Measurements from ENCODE around the gene DMD. TPM values are rescaled to one million over a fixed set of nuclear protein-coding genes. Genes with fewer than 3 reads are reported as not detected.
A peak's percentile ranks its signal among the peaks of the same experiment; 100 is the strongest.
"Not testable (repeated sequence)": the region's sequence is repeated elsewhere in the genome, so short reads cannot be mapped to it uniquely, and the experiment has no call there.

DMD gene
- polyA plus RNA-seq, 1 donor from 2014 or later: 3.1 TPM

GRCh38 chrX:31600823-31601222, 1610.5 kb downstream of the DMD start:
- Mint-ChIP-seq H3K36me3 (no peaks in the 10 kb centered on the region), H3K4me1 (no peaks in the 10 kb centered on the region), H3K27me3 (no peaks in the 10 kb centered on the region), H3K9me3 (no peaks in the 10 kb centered on the region), H3K27ac (no peak overlapping the region), H3K4me3 (no peak overlapping the region)

DNA sequence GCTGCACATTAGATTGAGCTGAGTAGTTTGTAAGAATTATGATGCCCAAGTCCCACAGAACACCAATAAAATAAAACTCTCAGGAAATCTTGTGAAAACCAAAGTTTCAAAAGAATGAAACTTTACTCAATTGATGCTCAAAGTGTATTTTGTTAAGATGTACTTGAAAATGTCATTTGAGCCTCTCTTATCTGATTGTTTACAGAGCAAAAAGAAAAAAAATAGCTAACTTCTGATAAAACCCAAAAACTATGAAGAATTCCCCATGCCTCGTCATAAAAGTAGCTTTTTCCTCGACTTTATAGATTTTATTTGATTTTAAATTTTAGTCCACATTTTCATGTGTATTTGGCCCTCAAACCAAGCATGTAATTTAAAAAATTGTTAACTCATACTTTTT, 1618.0 kb downstream of the DMD start:
- Mint-ChIP-seq H3K27me3 (no peaks in the 10 kb centered on the region), H3K9me3 (peaks cover 0 to 3% (median under 1%) of the 10 kb centered on the region in 3 donors), H3K4me3 (no peak overlapping the region), H3K36me3 (no peaks in the 10 kb centered on the region), H3K27ac (no peak overlapping the region), H3K4me1 (no peaks in the 10 kb centered on the region)

DNA sequence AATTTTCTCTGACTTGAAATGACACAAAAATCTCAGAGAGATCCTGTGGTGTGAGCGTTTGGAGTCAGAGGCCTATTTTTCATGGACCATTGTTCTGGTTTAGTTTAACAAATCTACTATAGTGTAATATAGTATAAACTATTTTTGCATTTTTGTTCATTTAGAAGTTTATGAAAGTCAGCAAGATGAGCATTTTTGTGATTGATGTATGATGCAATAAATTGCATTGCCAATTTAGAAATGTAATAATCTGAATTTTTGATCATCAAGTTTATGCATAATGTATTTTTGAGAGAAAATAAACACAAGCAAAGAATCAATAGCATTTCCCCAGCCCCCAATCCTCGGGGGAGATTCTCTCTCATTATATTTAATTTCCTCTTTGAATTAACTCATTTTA, 1620.0 kb downstream of the DMD start:
- H3K27me3 Mint-ChIP-seq: no peaks in the 10 kb centered on the region
- no peaks in the 10 kb centered on the region for H3K4me1 Mint-ChIP-seq
- H3K36me3 Mint-ChIP-seq: no peaks in the 10 kb centered on the region
- H3K27ac Mint-ChIP-seq: no peak overlapping the region
- peaks cover 0 to 4% (median 3%) of the 10 kb centered on the region in 3 donors for H3K9me3 Mint-ChIP-seq
- no peak overlapping the region for H3K4me3 Mint-ChIP-seq

DNA sequence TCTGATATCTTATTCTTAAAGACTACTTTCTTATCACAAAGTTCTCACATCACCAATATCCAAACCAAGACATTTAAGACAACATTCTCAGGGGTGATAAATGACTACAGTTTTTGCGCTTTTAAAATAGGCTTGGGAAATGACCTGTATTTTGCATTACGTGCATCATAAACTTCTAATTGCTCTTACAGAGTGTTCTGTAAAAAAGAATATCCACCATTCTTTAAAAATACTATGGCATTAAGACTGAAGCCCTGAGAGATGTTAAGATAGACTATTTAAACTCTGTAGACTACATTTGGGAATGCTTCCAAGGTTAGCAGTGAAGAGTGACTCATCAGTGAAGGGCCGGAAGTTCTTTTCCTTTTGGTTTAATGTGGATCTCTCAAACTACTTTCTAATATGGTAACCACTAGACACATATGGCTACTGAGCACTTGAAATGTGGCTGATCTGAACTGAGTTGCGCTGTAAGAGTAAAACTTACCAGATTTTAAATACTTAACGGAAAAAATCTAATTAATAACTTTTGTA, 1620.7 kb downstream of the DMD start:
- no peak overlapping the region for H3K27ac Mint-ChIP-seq
- H3K9me3 Mint-ChIP-seq: peaks cover 0 to 4% (median 3%) of the 10 kb centered on the region in 3 donors
- no peaks in the 10 kb centered on the region for H3K36me3 Mint-ChIP-seq
- no peak overlapping the region for H3K4me3 Mint-ChIP-seq
- no peaks in the 10 kb centered on the region for H3K27me3 Mint-ChIP-seq
- H3K4me1 Mint-ChIP-seq: no peaks in the 10 kb centered on the region

GRCh38 chrX:31589503-31589902, 1621.8 kb downstream of the DMD start:
- peaks cover 0 to 5% (median 5%) of the 10 kb centered on the region in 3 donors for H3K9me3 Mint-ChIP-seq
- no peak overlapping the region for H3K4me3 Mint-ChIP-seq
- H3K4me1 Mint-ChIP-seq: no peaks in the 10 kb centered on the region
- no peaks in the 10 kb centered on the region for H3K27me3 Mint-ChIP-seq
- H3K36me3 Mint-ChIP-seq: no peaks in the 10 kb centered on the region
- H3K27ac Mint-ChIP-seq: no peak overlapping the region

DNA sequence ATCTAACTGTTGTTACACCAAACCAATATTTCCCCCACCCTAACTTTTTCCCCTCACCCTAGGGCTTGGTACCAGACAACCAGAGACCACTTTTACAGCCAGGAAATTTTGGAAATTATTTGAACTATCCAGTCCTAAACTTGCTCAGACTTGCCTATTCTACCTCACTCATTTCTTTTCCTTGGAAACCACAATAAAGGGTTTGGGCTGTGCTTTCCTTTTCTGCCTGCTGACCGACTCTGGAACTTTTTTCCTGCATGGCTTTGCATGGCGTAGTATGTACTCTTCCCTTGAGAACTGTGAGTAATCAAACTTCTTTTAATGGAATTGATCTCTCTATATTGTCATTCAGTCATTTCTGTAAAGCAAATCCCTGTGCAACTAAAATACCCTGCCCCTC, 1623.0 kb downstream of the DMD start:
- Mint-ChIP-seq H3K36me3 (no peaks in the 10 kb centered on the region), H3K4me1 (no peaks in the 10 kb centered on the region), H3K9me3 (peaks cover 0 to 7% (median 5%) of the 10 kb centered on the region in 3 donors), H3K27me3 (no peaks in the 10 kb centered on the region), H3K27ac (no peak overlapping the region), H3K4me3 (no peak overlapping the region)

DNA sequence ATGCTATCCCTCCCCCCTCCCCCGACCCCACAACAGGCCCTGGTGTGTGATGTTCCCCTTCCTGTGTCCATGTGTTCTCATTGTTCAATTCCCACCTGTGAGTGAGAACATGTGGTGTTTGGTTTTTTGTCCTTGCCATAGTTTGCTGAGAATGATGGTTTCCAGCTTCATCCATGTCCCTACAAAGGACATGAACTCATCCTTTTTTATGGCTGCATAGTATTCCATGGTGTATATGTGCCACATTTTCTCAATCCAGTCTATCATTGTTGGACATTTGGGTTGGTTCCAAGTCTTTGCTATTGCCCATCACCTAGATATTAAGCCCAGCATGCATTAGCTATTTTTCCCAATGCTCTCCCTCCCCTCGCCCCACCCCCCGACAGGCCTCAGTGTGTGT, 1627.5 kb downstream of the DMD start:
- H3K4me3 Mint-ChIP-seq, H3K27me3 Mint-ChIP-seq, H3K27ac Mint-ChIP-seq, H3K4me1 Mint-ChIP-seq, H3K9me3 Mint-ChIP-seq, H3K36me3 Mint-ChIP-seq: not testable (repeated sequence)

DNA sequence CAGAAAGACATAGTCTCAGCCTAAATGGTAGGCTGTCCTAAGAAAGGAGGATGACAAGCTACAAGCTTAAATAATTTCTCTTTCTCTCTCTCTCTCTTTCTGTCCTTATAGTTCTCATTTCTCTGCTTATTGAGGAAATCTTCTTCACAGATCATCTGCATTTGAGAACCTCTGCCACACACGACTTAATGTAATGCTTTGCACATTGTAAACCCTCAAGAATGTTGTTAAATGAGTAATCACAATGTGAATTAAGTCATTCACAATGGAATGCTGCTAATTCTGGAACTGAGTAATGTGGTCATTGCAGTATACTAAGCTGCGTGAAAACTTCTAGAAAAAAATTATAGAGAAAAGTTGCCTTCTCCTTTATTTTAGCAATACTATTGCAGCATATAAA, 1630.6 kb downstream of the DMD start:
- no peaks in the 10 kb centered on the region for H3K36me3 Mint-ChIP-seq
- no peak overlapping the region for H3K4me3 Mint-ChIP-seq
- H3K4me1 Mint-ChIP-seq: no peaks in the 10 kb centered on the region
- H3K27me3 Mint-ChIP-seq: no peaks in the 10 kb centered on the region
- H3K9me3 Mint-ChIP-seq: peaks cover 0 to 4% (median 1%) of the 10 kb centered on the region in 3 donors
- no peak overlapping the region for H3K27ac Mint-ChIP-seq

DNA sequence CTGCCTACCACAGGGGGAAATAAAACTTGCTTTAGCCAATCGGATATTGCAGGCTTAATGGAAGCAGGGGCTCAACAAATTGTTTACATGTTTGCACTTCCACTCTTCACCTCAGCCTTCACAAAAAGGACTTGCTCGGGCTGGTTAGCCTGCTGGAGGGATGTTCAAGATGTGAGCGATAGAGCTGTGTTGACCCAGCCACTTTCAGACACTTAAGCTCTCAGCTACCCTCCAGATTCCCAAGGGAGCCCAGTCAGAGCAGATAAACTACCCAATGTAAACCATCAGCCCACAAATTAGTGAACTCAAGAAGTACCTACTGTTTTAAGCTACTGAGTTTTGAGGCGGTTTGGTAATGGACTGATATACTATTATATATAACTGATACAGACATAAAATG, 1631.1 kb downstream of the DMD start:
- no peak overlapping the region for H3K27ac Mint-ChIP-seq
- no peak overlapping the region for H3K4me3 Mint-ChIP-seq
- peaks cover 0 to 4% (median 0%) of the 10 kb centered on the region in 3 donors for H3K9me3 Mint-ChIP-seq
- no peaks in the 10 kb centered on the region for H3K27me3 Mint-ChIP-seq
- H3K36me3 Mint-ChIP-seq: no peaks in the 10 kb centered on the region
- H3K4me1 Mint-ChIP-seq: no peaks in the 10 kb centered on the region

DNA sequence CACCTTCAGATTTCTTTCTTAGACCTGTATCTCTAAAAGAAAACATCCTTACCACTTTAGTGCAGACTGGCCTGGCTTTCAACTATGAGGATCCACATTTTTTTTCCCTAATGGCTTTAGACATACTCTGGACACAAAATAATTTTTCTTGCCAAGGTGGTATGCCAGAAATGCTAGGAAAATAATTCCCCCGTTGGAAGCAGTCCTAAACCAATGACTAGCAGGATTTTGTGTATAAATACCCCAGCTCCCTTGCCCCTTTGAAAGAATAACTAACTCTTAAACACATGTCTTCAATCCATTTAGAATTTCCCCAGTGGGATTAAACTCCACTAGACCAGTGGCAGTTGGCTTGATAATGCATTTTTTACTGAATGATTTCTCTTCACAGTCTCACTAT, 1639.0 kb downstream of the DMD start:
- H3K27ac Mint-ChIP-seq: peak overlapping the region in 1 of 3 donors; percentile 13
- no peak overlapping the region for H3K4me3 Mint-ChIP-seq
- no peaks in the 10 kb centered on the region for H3K36me3 Mint-ChIP-seq
- no peaks in the 10 kb centered on the region for H3K4me1 Mint-ChIP-seq
- no peaks in the 10 kb centered on the region for H3K9me3 Mint-ChIP-seq
- H3K27me3 Mint-ChIP-seq: no peaks in the 10 kb centered on the region

DNA sequence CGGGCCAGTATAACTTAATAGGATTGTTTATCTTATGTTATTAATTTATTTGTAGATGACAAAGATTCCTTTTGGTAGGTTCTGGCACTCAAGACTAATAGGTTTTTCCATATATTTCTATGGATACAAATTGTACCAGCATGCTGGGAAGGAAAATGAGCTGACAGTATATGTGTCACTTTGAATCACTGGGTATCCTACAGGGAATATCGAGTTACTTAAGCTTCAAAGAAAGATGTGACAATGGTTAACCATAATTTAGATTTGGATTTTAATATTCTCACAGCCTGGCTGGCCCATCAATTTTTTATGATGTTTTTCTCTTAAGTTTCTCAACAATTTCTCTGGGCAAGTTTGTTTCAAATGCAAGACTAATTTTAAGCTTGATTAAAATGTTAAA, 1640.7 kb downstream of the DMD start:
- no peaks in the 10 kb centered on the region for H3K9me3 Mint-ChIP-seq
- no peak overlapping the region for H3K27ac Mint-ChIP-seq
- no peaks in the 10 kb centered on the region for H3K27me3 Mint-ChIP-seq
- no peaks in the 10 kb centered on the region for H3K36me3 Mint-ChIP-seq
- no peak overlapping the region for H3K4me3 Mint-ChIP-seq
- H3K4me1 Mint-ChIP-seq: no peaks in the 10 kb centered on the region

DNA sequence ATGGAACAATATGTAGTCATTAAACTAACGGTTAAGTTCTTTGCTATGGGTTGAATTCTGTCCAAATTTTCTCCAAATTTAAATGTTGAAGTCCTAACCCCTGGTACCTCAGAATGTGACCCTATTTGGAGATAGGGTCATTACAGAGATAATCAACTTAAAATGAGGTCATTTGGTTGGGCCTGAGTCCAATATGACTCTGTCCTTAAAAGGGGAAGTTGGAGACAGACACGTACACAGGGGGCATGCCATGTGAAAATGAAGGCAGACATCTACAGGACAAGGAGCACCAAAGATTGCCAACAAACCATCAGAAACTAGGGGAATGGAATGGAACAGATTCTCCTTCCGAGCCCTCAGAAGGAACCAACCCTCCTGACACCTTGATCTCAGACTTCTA, 1647.6 kb downstream of the DMD start:
- no peak overlapping the region for H3K27ac Mint-ChIP-seq
- H3K4me3 Mint-ChIP-seq: no peak overlapping the region
- no peaks in the 10 kb centered on the region for H3K27me3 Mint-ChIP-seq
- no peaks in the 10 kb centered on the region for H3K36me3 Mint-ChIP-seq
- peaks cover 0 to 8% (median 2%) of the 10 kb centered on the region in 3 donors for H3K9me3 Mint-ChIP-seq
- H3K4me1 Mint-ChIP-seq: no peaks in the 10 kb centered on the region

DNA sequence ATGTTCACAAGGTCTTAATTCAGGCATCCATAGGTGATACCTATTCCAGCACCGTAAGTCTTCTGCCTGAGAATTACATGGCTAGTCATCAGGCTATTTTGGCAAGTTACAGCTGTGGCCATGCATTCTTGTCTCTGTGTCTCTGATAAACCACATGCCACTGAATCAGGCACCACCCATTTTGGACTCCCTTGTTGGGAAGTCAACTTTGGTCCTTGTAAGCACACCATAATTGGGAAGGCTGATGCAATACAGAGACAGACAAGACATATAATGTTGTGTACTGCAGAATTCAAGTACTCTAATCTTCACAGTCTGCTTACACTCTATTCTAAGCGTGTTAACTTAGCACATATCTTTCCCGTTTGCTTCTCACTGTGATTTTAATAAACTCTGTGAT, 1655.8 kb downstream of the DMD start:
- Mint-ChIP-seq H3K4me1 (no peaks in the 10 kb centered on the region), H3K27me3 (no peaks in the 10 kb centered on the region), H3K9me3 (peaks cover 0 to 8% (median 5%) of the 10 kb centered on the region in 3 donors), H3K27ac (no peak overlapping the region), H3K36me3 (no peaks in the 10 kb centered on the region), H3K4me3 (no peak overlapping the region)

- no peak overlapping the region for H3K4me3 Mint-ChIP-seq
- no peaks in the 10 kb centered on the region for H3K4me1 Mint-ChIP-seq
- H3K27me3 Mint-ChIP-seq: no peaks in the 10 kb centered on the region
- H3K36me3 Mint-ChIP-seq: no peaks in the 10 kb centered on the region
- H3K27ac Mint-ChIP-seq: no peak overlapping the region
- peaks cover 0 to 3% (median 0%) of the 10 kb centered on the region in 3 donors for H3K9me3 Mint-ChIP-seq
These were observed 1659.4 kb downstream of the DMD start for GRCh38 chrX:31551913-31552312.

DNA sequence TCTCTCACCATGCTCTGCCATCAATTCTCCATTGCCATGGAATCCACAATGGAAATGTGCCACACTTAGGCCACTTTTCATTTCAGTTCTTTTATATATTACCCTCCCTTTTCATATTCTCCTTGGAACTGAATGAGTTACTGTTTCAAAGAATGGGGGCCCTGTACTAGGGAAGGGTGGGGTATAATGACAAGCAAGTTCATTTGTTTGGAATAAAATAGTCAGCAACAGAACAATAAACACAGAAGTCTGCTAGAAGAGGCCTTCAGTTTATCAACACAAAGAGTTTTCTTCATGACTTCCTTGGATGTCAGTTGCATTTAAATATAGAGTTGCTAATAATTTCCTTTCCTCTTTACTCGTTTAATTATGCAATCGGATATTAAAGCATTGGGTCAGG, 1661.2 kb downstream of the DMD start:
- no peaks in the 10 kb centered on the region for H3K4me1 Mint-ChIP-seq
- no peak overlapping the region for H3K27ac Mint-ChIP-seq
- H3K36me3 Mint-ChIP-seq: no peaks in the 10 kb centered on the region
- H3K4me3 Mint-ChIP-seq: no peak overlapping the region
- peaks cover 0 to 3% (median 0%) of the 10 kb centered on the region in 3 donors for H3K9me3 Mint-ChIP-seq
- no peaks in the 10 kb centered on the region for H3K27me3 Mint-ChIP-seq

GRCh38 chrX:31547816-31548215, 1663.5 kb downstream of the DMD start:
- no peaks in the 10 kb centered on the region for H3K4me1 Mint-ChIP-seq
- no peak overlapping the region for H3K4me3 Mint-ChIP-seq
- no peaks in the 10 kb centered on the region for H3K36me3 Mint-ChIP-seq
- H3K27me3 Mint-ChIP-seq: no peaks in the 10 kb centered on the region
- no peak overlapping the region for H3K27ac Mint-ChIP-seq
- no peaks in the 10 kb centered on the region for H3K9me3 Mint-ChIP-seq

- no peaks in the 10 kb centered on the region for H3K27me3 Mint-ChIP-seq
These were observed 1663.9 kb downstream of the DMD start for GRCh38 chrX:31547416-31547815.

More at GRCh38 chrX:31547416-31547815, 1663.9 kb downstream of the DMD start:
- Mint-ChIP-seq H3K36me3 (no peaks in the 10 kb centered on the region), H3K9me3 (no peaks in the 10 kb centered on the region), H3K4me3 (no peak overlapping the region), H3K27ac (no peak overlapping the region), H3K4me1 (no peaks in the 10 kb centered on the region)
